ENCODE data around the gene LINC01488.

- TF ChIP-seq POLR2A (IDR thresholded peaks at IDR 0.05; ENCODE audit: low read depth, low read length) (no peak), POLR2AphosphoS5 (IDR thresholded peaks at IDR 0.05; ENCODE audit: low read depth, low read length) (no peak), PAX5 (IDR thresholded peaks at IDR 0.05; ENCODE audit: insufficient read depth, low read length, severe bottlenecking) (no peak), TAF1 (IDR thresholded peaks at IDR 0.05; ENCODE audit: low read depth, low read length) (no peak), SPI1 (IDR thresholded peaks at IDR 0.05; ENCODE audit: low read depth, low read length) (no peak)
These were observed 42.0 kb downstream of the LINC01488 start for GRCh38 chr11:69523453-69523852.

Measured in GM12891 (cell line).